GM10847 (cell line): ENCODE data around the gene HOMER2.

ENCODE experiments used
- POLR2A ChIP-seq: IDR thresholded peaks from 2 replicates; pipeline ENCODE4 v1.6.1; 2011; ENCODE audit not compliant: insufficient read length; ENCODE audit errors: extremely low read depth

The HOMER2 gene

GRCh38 chr15:82971218-82971984, 18.9 kb upstream of the HOMER2 start:
- TF ChIP-seq POLR2A: no peak

GRCh38 chr15:82970696-82971095, 18.2 kb upstream of the HOMER2 start:
- no peak for TF ChIP-seq POLR2A

GRCh38 chr15:82970078-82970686, 17.7 kb upstream of the HOMER2 start:
- TF ChIP-seq POLR2A: no peak

GRCh38 chr15:82969353-82969752, 16.8 kb upstream of the HOMER2 start:
- no peak for TF ChIP-seq POLR2A

GRCh38 chr15:82968066-82968465, 15.5 kb upstream of the HOMER2 start:
- TF ChIP-seq POLR2A: no peak

GRCh38 chr15:82966671-82967071, 14.2 kb upstream of the HOMER2 start:
- TF ChIP-seq POLR2A: no peak

- no peak for TF ChIP-seq POLR2A
Observed at GRCh38 chr15:82964890-82965289, 12.4 kb upstream of the HOMER2 start.

GRCh38 chr15:82963471-82964341, 11.2 kb upstream of the HOMER2 start:
- TF ChIP-seq POLR2A: no peak

GRCh38 chr15:82960766-82961165, 8.2 kb upstream of the HOMER2 start:
- no peak for TF ChIP-seq POLR2A

- no peak for TF ChIP-seq POLR2A
Observed at GRCh38 chr15:82959423-82959822, 6.9 kb upstream of the HOMER2 start.

GRCh38 chr15:82958638-82959037, 6.1 kb upstream of the HOMER2 start:
- TF ChIP-seq POLR2A: no peak

- TF ChIP-seq POLR2A: no peak
Observed at GRCh38 chr15:82951472-82952157, 905 bp downstream of the HOMER2 start.

GRCh38 chr15:82950746-82951370, 1.7 kb downstream of the HOMER2 start:
- TF ChIP-seq POLR2A: no peak

GRCh38 chr15:82950295-82950694, 2.2 kb downstream of the HOMER2 start:
- no peak for TF ChIP-seq POLR2A
